NCI-H1436 (cell line): ENCODE measurements around the gene SLC22A14.

Experiments
- DNase-seq: peaks from one replicate; lab custom pipeline; 2025; lab: John Stamatoyannopoulos, UW

SLC22A14 gene

DNA sequence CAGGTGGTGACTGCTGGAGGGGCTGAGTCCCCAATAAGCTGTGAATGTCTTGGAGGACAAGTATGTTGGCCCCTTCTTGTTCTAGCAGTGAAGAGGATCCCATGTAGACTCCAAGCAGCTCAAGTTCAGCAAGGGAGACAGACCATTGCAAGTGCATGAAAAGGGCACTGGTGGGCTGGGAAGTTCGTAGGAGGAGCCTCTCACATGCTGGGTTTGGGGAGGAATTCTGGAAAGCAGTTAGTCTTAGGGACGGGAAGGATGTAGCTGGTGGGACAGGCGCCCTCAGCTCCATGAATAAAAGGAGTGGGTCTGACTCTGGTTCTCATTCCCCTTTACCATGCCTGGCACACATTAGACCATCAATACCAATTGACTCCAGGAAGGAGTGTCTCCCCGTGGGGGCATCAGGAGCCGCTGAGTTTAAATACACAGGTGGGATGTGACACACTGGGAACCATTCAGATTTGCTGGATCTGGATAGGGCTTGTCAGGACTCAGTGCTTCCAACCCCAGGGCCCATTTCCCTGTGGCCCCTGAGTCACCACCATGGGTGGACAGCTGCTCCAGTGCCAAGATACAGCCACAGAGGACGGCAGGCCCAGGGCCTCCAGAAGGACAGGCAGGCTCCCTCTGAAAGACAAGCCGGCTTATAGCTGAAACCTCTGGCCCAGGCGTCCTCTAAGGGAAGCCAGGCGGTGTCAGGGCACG, 63.9 kb downstream of the SLC22A14 start:
- DNase-seq = no peak

DNA sequence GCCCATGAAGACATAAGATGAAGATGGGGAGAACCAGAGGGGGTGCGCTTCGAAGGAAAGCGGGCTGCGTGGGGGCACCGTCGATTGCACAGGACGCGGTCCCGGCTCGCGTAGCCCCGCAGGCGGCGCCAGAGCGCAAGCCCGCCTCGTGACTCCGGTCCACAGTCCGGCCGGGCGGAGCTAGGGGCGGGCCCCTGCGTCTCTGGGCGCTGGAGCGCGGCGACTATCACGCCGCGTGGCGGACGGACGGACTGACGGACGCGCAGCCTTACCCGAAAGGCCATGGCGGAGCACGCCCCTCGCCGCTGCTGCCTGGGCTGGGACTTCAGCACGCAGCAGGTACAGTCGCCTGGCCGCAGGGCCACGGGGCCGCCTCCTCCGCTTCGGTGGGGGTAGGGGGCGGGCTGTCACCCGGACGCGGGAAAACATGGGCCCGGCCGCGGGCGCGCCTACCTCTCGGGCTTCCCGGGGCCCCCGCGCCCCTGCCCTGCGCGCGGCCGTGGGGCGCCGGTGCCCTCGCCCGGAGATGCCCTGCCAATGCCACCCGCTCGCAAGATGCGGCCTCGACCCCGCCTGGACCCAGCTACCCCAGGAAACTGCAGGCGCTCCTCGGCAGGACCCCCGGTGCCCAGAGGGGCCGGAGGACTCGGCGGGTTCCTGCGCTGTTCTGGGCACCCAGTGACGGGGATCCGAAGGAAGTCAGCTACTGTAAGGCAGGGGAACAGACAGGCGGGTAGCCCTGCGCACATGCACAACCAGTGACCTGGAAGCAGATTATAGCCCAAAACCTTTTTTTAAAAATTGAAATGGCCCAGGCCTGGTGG, 64.7 kb downstream of the SLC22A14 start, which contains the start of gene XYLB:
Gene XYLB (plus strand): TSS at position 199 of the 824 bp plus-strand sequence. CDS start 84 bp downstream, at position 283.
- peak; percentile 44 for DNase-seq

DNA sequence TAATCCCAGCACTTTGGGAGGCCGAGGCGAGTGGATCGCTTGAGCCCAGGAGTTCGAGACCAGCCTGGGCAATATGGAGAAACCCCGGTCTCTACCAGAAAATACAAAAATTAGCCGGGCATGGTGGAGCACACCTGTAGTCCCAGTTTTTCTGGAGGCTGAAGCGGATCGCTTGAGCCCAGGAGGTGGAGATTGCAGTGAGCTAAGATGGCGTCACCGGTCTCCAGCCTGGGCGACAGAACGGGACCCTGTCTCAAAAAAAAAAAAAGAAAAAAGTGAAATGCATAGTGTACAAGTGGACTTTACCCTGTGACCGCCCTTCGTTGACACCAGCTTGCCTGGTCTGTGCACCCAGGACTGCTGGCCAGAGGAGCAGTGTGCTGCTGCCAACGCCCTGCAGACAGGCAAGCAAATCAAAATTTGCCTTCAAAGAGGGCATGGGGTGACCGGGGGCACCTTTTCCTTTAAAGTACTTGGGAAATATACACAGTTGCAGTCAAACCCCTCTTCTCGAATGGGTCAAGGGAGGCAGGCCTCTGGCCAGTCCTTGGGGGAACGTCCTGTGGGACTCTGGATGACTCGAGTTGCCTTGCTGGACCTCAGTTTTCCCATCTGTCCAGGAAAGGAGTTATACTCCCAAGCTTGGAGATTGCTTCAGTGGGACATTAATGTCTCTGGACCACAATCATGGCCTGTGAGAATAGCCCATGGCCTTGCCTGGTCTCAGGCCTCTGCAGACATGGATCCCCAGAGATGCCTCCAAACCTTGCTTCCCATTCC, 65.5 kb downstream of the SLC22A14 start:
- DNase-seq = no peak

DNA sequence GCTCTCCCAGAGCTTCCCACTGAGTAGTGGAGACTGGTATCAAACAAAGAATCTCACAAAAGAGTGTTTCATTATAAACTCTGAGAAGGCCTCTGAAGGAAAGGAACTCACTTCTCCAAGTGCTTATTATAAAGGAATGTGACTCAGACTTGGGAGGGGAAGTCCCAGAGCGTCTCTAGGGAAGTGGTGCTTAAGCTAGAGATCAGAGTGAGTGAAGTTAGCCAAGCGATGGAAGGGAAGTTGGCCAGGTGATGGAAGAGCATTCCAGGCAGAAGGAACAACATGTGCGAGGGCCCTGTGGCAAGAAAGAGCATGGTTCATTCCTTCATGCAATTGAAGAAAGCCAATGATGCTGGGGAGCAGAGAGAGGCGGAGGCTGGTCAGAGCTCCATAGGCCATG, 66.8 kb downstream of the SLC22A14 start:
- no peak for DNase-seq

DNA sequence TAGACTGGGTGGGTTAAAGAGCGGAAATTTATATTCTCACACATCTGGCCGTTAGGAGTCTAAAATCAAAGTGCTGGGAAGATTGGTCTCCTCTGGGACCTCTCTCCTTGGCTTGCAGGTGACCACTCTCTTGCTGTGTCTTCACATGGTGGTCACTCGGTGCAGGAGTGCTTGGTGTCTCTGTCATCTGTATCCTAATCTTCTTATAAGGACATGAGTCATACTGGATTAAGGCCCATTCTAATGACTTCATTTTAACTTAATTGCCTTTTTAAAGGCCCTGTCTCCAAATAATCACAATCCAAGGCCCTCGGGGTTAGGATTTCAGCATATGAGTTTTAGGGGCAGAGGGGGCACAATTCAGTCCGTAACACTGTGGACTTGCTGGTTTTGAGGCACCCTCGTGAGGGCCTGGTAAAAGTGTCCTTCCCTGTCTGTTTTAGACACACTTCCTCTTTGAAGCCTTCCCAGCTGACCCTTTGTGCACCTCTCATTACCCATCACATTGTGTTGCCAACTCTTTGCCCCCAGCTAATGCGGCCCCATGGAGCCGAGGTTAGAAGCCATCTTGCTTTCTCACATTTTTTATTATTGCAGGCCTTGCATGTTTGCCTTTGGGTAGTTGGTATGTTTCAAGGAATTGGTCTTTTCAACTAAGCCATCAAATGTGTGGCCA, 67.7 kb downstream of the SLC22A14 start:
- DNase-seq = no peak

DNA sequence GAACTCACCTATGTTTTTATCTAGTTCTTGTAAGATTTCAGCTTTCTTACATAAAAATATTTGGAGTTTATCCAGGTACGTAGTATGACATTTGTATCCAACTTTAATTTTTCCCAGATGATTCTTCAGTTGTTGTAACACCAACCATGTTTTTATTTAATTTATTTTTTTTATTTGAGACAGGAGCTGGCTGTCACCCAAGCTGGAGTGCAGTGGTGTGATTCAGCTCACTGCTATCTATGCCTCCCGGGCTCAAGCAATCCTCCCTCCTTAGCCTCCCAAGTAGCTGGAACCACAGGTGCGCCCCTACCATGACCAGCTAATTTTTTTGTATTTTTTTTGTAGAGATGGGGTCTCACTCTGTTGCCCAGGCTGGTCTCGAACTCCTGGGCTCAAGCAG, 71.1 kb downstream of the SLC22A14 start:
- DNase-seq = no peak

DNA sequence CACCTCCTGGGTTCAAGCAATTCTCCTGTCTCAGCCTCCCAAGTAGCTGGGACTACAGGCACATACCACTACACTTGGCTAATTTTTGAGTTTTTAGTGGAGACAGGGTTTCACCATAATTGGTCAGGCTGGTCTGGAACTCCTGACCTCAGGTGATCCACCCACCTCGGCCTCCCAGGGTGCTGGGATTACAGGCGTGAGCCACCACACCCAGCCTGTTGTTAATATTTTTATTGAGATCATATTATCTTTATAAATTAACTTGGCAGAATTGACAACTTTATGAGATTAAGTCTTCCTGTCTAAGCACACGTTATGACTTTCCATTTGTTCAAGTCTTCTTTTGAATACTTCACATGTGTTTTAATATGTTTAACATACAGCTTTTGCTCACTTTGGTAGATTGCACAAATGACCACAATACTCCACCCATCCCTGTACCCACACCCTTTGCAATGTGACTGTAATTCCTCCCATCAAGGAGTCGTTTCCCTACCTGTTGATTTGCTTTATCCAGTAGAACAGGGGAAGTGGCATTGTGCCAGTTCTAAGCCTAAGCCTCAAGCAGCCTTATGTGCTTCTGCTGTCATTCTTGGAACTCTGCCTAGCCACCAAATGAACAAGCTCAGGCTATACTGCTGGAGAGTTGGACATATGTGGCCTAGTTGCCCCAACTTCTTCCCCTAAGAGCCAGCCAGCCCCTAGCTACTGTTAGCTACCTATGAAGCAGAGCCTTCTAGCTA, 72.7 kb downstream of the SLC22A14 start:
- DNase-seq = no peak

DNA sequence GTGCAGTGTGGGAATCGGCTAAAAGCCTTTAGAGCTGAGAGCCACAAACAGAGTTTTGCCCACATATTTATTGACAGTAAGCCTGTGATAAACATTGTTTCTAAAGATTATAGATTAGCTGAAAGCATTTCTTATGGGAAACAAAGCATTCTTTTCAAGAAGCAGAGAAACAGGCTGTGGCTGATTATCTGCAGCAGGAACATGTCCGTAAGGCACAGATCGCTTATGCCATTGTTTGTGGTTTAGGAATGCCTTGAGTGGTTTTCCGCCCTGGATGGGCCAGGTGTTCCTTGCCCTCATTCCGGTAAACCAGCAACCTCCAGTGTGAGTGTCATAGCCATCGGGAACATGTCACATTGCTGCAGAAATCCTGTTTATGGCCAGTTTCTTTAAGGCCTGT, 76.9 kb downstream of the SLC22A14 start:
- DNase-seq = no peak

DNA sequence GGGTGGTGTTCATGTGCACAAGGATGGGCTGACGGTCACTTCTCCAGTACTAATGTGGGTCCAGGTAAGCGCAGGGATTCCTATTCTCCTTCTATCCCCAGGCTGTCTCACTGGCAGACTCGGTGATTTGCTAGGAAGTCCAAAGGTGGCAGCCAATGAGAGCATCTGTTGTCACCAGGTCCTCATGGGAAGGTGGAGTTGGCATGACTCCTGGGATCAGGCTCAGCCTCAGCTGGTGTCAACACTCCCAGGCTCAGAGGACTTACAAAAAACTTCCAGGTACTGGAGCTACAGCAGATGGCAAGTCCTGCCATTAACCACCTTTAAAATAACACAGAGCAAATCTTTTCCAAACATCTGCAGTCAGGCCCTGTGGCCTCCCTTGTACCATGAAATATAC, 78.3 kb downstream of the SLC22A14 start:
- no peak for DNase-seq

DNA sequence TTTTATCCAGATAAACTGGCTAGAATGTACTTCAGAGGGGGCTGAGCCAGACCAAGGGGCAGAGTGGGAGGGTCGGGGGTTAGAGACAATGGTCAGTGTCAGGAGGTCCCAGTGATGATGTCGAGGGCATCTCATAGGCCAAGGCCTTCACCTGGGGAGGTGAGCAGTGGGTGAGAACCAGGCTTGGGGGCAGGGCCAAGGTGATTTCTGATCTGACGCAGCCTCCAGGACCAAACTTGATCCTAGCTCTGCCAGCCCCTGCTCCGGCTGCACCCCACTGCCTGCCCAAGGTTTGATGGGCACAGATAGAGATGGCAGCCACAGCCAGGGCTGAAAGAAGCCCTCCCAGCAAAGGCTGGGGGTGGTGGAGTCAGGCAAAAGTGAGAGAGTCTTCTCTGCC, 79.4 kb downstream of the SLC22A14 start:
- DNase-seq = no peak

DNA sequence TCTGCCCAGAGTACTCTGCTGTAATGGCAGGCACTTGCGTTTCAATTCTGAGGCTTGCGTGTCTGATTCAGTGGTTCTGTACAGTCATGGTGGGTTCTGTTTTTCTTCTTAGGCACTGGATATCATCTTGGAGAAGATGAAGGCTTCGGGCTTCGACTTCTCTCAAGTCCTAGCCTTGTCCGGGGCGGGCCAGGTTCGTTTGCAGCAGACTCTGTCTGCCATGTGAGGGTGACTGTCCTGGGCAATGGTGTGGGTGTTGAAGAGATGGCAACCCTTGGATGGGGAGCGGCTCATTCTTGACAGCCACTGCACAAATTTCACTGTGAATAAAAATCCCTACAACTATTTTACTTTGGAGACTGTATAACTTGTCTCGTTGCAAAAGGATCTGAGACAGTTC, 80.7 kb downstream of the SLC22A14 start:
- no peak for DNase-seq

DNA sequence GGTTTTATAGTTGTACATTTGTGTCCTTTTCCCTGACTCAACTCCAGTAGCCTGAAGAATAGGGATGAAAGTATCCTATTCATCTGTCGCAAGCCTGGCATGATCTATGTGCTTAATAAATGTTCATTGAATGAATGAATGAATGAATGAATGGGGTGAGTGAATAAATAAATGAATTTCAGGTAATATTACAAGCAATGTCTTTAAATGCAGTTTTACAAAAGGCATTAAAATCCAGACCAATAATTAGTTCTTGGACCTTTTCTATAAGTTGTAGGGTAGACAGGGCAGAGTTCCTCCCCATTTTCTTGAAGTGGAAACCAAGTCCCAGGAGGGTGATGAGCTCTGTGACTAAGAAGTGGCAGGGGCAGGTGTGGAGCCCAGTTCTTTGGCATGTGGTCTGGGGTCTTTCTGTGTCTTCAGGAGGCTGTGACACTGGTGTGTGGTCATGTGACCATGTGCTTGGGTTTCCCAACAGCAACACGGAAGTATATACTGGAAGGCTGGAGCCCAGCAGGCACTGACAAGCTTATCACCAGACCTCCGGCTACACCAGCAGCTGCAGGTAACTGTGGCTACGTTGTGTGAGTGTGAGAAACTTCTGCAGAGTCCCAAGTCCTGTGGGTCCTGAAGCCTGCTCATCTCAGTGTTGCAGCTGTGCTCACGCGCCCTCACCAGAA, 82.8 kb downstream of the SLC22A14 start:
- DNase-seq = no peak

DNA sequence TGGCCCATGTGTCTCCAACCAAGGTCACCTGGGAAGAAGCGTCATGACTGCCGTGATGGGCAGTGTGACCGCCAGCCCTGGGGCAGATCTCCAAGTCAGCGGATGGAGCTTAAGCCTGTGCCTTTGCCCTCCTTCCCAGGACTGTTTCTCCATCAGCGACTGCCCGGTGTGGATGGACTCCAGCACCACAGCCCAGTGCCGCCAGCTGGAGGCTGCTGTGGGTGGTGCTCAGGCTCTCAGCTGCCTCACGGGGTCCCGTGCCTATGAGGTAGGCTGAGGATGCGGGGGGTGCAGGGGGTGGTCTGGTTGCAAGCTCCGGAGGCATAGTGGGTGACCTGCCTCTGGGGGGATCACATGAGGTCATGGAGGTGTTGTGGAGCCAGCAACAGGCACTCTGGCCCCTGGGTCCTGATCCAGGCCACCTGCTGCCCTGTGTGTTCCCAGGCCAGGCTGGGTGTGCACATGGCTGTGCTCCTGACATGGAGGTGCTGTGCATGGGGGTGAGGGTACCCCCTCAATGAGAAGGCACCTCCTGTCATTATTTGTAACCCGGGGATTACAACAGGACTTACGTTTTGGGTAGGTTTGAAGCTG, 83.5 kb downstream of the SLC22A14 start:
- no peak for DNase-seq

DNA sequence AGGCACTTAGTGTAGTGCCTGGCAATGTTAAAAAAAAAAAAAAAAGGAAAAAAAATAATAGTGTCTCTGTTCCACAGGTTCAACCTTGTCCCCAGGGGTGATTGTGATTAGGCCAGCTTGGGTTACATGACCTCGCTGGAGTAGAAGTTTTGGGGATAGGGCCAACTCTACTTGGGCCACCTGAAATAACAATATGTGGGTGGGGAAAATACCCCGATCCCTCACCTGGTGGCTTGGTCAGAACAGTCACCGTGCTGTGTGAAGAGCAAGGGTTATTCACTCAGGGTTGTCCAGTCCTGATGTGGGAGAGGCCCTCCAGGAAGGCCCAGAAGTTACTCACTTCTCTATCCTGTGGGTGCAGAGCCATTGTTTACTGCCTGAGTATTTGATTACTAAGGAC, 84.0 kb downstream of the SLC22A14 start:
- no peak for DNase-seq

DNA sequence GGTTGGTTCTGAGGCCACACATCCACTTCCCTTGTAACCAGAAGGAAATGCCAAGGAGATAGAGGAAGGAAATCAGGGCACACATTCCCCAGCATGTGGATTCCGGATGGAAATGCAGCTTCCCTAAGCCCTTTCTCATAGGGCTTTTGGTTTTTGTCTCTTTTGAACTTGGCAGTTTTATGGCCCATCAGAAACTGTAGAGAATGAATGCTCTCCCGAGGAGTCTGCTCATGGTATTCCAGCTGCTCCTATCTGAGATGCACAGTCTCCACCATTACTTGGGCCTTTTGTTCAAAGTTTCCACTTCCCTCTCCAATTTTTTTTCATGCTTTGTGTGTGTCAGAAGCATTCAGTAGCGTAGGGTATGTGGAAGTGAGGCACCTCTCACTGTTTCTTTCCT, 85.7 kb downstream of the SLC22A14 start:
- no peak for DNase-seq
